Endothelial cell of umbilical vein (primary cell): Measurements from ENCODE around the gene SLC35G6. TPM values are rescaled to one million over a fixed set of nuclear protein-coding genes. Genes with fewer than 3 reads are reported as not detected.

Experiments
- BruUV-seq: library from RNA; stranded (reverse); fragments of 400-500 nt; replicated peaks from 2 replicates; lab custom pipeline; 2021; lab: Mats Ljungman, UMichigan
- CTCF ChIA-PET: fragments of 300-600, 350-600 bp; sonication (Branson Sonifier 250); formaldehyde crosslinking; loops from one replicate; lab custom pipeline; 2021; ENCODE audit warnings: antibody characterized with exemption, inconsistent platforms; lab: Charles Lee
- POLR2A ChIA-PET: fragments of 300-600, 350-600 bp; sonication (Branson Sonifier 250); formaldehyde crosslinking; loops from one replicate; lab custom pipeline; 2021; ENCODE audit warnings: antibody characterized with exemption, inconsistent platforms; lab: Charles Lee
- DNase-seq: peaks from one replicate; pipeline ENCODE4 v3.0.0-alpha.2; 2011; ENCODE audit warnings: low read depth, low spot score
- FAIRE-seq: peaks from 2 replicates; lab custom pipeline; 2011; peaks lifted over from hg19 to GRCh38; lab: Jason Lieb, UNC
- H2AFZ ChIP-seq: 2 replicates; pipeline ENCODE4 v1.6.0; 2012; ENCODE audit warnings: low read depth, low read length, control low read depth, inconsistent platforms
- H3K27ac ChIP-seq: 2 replicates; pipeline ENCODE4 v1.5.1; 2011; ENCODE audit warnings: low read depth, mild to moderate bottlenecking, control low read depth, low read length, moderate library complexity; ENCODE audit not compliant: insufficient read depth
- H3K27me3 ChIP-seq, 2 experiments: 2 replicates each; pipeline versions ENCODE4 v1.6.0 to v1.6.1; 2011; ENCODE audit warnings: low read length in 2 of 2, mixed read lengths in 1 of 2; ENCODE audit not compliant: control insufficient read depth in 2 of 2, insufficient read depth in 2 of 2
- H3K36me3 ChIP-seq, 2 experiments: 2 replicates in 1 of 2; 3 replicates in 1 of 2; pipeline ENCODE4 v1.5.1; 2011; ENCODE audit warnings: low read length in 2 of 2, mild to moderate bottlenecking in 1 of 2, moderate library complexity in 1 of 2; ENCODE audit not compliant: control insufficient read depth in 2 of 2, insufficient read depth in 2 of 2; ENCODE audit errors: extremely low read depth in 1 of 2
- H3K4me1 ChIP-seq: 3 replicates; pipeline ENCODE4 v1.5.1; 2011; ENCODE audit warnings: mild to moderate bottlenecking, low read length; ENCODE audit not compliant: control insufficient read depth, insufficient read depth; ENCODE audit errors: extremely low read depth
- H3K4me2 ChIP-seq: 2 replicates; pipeline ENCODE4 v1.6.1; 2011; ENCODE audit warnings: low read length, control low read depth, mixed read lengths; ENCODE audit not compliant: insufficient read depth
- H3K4me3 ChIP-seq, 3 experiments: fragments of 200-600 bp in 1 of 3; sonication (generic), shearing (Covaris generic) in 1 of 3; replicated peaks in 1 of 3; 2 replicates each; pipeline ENCODE4 v1.5.1; 2011 to 2016; ENCODE audit warnings: control low read depth in 3 of 3, low read length in 3 of 3, mild to moderate bottlenecking in 2 of 3, inconsistent platforms in 1 of 3, low read depth in 1 of 3, moderate library complexity in 1 of 3; ENCODE audit not compliant: insufficient read depth in 1 of 3
- H3K79me2 ChIP-seq: 2 replicates; pipeline ENCODE4 v1.6.0; 2012; ENCODE audit warnings: low read length, inconsistent platforms; ENCODE audit not compliant: control insufficient read depth, insufficient read depth
- H3K9ac ChIP-seq: replicated peaks from 2 replicates; pipeline ENCODE3; 2011; ENCODE audit warnings: low read length, control low read depth; ENCODE audit not compliant: insufficient read depth; ENCODE audit errors: extremely low read depth
- H3K9me1 ChIP-seq: replicated peaks from 3 replicates; pipeline ENCODE4 v1.6.0; 2011; ENCODE audit warnings: mild to moderate bottlenecking, low read length; ENCODE audit not compliant: control insufficient read depth, insufficient read depth; ENCODE audit errors: extremely low read depth
- H3K9me3 ChIP-seq: replicated peaks from 2 replicates; pipeline ENCODE4 v1.5.1; 2012; ENCODE audit warnings: low read length, inconsistent platforms; ENCODE audit not compliant: control insufficient read depth, insufficient read depth
- H4K20me1 ChIP-seq: replicated peaks from 2 replicates; pipeline ENCODE3; 2011; ENCODE audit warnings: mild to moderate bottlenecking, low read length; ENCODE audit not compliant: control insufficient read depth, insufficient read depth; ENCODE audit errors: extremely low read depth
- CTCF ChIP-seq, 2 donors: IDR thresholded peaks; 1 replicate in 1 of 2; 2 replicates in 1 of 2; pipeline ENCODE4 v1.5.1; 2011; ENCODE audit warnings: low read length in 2 of 2, mild to moderate bottlenecking in 2 of 2, moderate library complexity in 2 of 2, control low read depth in 1 of 2, inconsistent platforms in 1 of 2, low read depth in 1 of 2; ENCODE audit not compliant: insufficient read depth in 1 of 2; ENCODE audit errors: extremely low read depth in 1 of 2
- EZH2 ChIP-seq: IDR thresholded peaks from 2 replicates; pipeline ENCODE4 v1.6.1; 2012; ENCODE audit warnings: borderline replicate concordance, low read depth, mild to moderate bottlenecking, moderate library complexity, low read length, inconsistent platforms; ENCODE audit not compliant: severe bottlenecking
- FOS ChIP-seq: IDR thresholded peaks from 2 replicates; pipeline ENCODE4 v1.6.1; 2011; ENCODE audit warnings: mild to moderate bottlenecking, low read length, moderate library complexity, borderline replicate concordance; ENCODE audit not compliant: insufficient read depth
- GATA2 ChIP-seq: IDR thresholded peaks from 2 replicates; pipeline ENCODE4 v1.7.0; 2011; ENCODE audit warnings: low read depth, mild to moderate bottlenecking, moderate library complexity, mixed read lengths, low read length; ENCODE audit not compliant: insufficient read length, insufficient read depth
- JUN ChIP-seq: IDR thresholded peaks from 2 replicates; pipeline ENCODE4 v1.6.1; 2011; ENCODE audit warnings: borderline replicate concordance, low read depth; ENCODE audit not compliant: insufficient read length, insufficient read depth
- MAX ChIP-seq: IDR thresholded peaks from 2 replicates; pipeline ENCODE4 v1.6.1; 2011; ENCODE audit not compliant: insufficient read depth, insufficient read length
- MYC ChIP-seq: IDR thresholded peaks from one replicate; pipeline ENCODE4 v1.6.1; 2011; ENCODE audit warnings: mild to moderate bottlenecking, low read depth, low read length
- POLR2A ChIP-seq: IDR thresholded peaks from 2 replicates; pipeline ENCODE4 v1.6.1; 2012; ENCODE audit warnings: low read depth, mild to moderate bottlenecking, control low read depth, low read length
- POLR2AphosphoS5 ChIP-seq: IDR thresholded peaks from 2 replicates; pipeline ENCODE4 v1.6.1; 2012; ENCODE audit warnings: low read depth, mild to moderate bottlenecking, control low read depth, low read length, moderate library complexity; ENCODE audit not compliant: insufficient read depth
- dilution Hi-C: fragments of 300-500 bp; cut with MboI; formaldehyde crosslinking; loops from one replicate; pipeline ENCODE4 v1.15.0; 2019; ENCODE audit warnings: low sequenced_read_pairs; ENCODE audit not compliant: extremely low pct_ligation_motif_present
- intact Hi-C: fragments of 100-400 bp; cut with micrococcal nuclease; formaldehyde crosslinking; loops from one replicate; pipeline ENCODE4 v1.10.0; 2022
- polyA plus RNA-seq, 4 experiments: library from polyadenylated mRNA; depleted of rRNA in 3 of 4; stranded (reverse) in 3 of 4; unstranded in 1 of 4; fragments of >200 nt; gene quantifications; 2 replicates each; pipeline versions ENCODE4 v1.2.1 to v1.2.3, GENCODE V29; 2011 to 2012; ENCODE audit warnings: missing spikeins in 1 of 4
- total RNA-seq: library from RNA; stranded (reverse); gene quantifications from 2 replicates; pipeline ENCODE4 v1.2.3, GENCODE V29; 2021

SLC35G6 gene
- total and polyA plus RNA-seq, 2 donors (not counting 3 experiments of a cell fraction or from before 2014, with no cell fraction given) = not detected

- dilution Hi-C loops = no loop called here
- FAIRE-seq = no peak
- H3K36me3 ChIP-seq = peaks cover 16 to 49% of the 10 kb centered on the region in 2 experiments
- no peak for TF ChIP-seq MYC
- TF ChIP-seq MAX = no peak
- no peak for TF ChIP-seq POLR2AphosphoS5
- TF ChIP-seq CTCF (IDR thresholded peaks at IDR 0.05; ENCODE audit: extremely low read depth in 1 of 2, insufficient read depth in 1 of 2, low read depth in 1 of 2, low read length in 2 of 2) = no peak
- no peak for TF ChIP-seq JUN
- no peak for TF ChIP-seq EZH2
- TF ChIP-seq FOS = no peak
- TF ChIP-seq POLR2A = no peak
- no peak for TF ChIP-seq GATA2
- no peak overlapping the region for H3K9ac ChIP-seq
- intact Hi-C loops = loop anchor here (1.0 kb wide), 2 partner anchors 47 to 75 kb away; partner anchors contain the start of gene SENP3
- H3K4me1 ChIP-seq = no peaks in the 10 kb centered on the region
- POLR2A ChIA-PET = interaction anchor here (0.7 to 0.9 kb wide), 3 partner anchors 30 to 66 kb away, joined by 3 read pairs; partner anchors contain the start of genes CD68 and POLR2A
- no peaks in the 10 kb centered on the region for H3K9me3 ChIP-seq
- CTCF ChIA-PET = interaction anchor here (0.8 to 5.7 kb wide), 22 partner anchors 9 to 527 kb away, joined by 3 to 314 read pairs (median 5); partner anchors contain the start of genes NEURL4, SENP3, TMEM256 and TNFSF12
- no peak overlapping the region for H3K4me3 ChIP-seq
- no peaks in the 10 kb centered on the region for H3K27me3 ChIP-seq
- H3K27ac ChIP-seq = no peak overlapping the region
- H2AFZ ChIP-seq = no peak overlapping the region
- no peaks in the 10 kb centered on the region for H4K20me1 ChIP-seq
- no peaks in the 10 kb centered on the region for H3K79me2 ChIP-seq
- H3K9me1 ChIP-seq = no peaks in the 10 kb centered on the region
- H3K4me2 ChIP-seq = no peak overlapping the region
- no TSS peak for BruUV-seq
- no peak for DNase-seq
Measured at GRCh38 chr17:7513850-7514419, 32.7 kb downstream of the SLC35G6 start.
